GM19452 (cell line): Measurements from ENCODE around the gene PDK3.

Experiments
- ATAC-seq: cut with Tn5 transposase; IDR thresholded peaks from one replicate; pipeline ENCODE4 v1.9.1; 2021; ENCODE audit not compliant: unreplicated experiment

Gene PDK3

GRCh38 chrX:24480400-24480865 lies 15.3 kb downstream of the PDK3 start:
- ATAC-seq, result peak; percentile 35

GRCh38 chrX:24482823-24483415 lies 17.8 kb downstream of the PDK3 start:
- no peak for ATAC-seq

- no peak for ATAC-seq
Observed at GRCh38 chrX:24483596-24483995, 18.5 kb downstream of the PDK3 start.

- ATAC-seq, result no peak
Observed at GRCh38 chrX:24485323-24485722, 20.2 kb downstream of the PDK3 start.

- ATAC-seq, result no peak
Observed at GRCh38 chrX:24485976-24486680, 21.0 kb downstream of the PDK3 start.

- no peak for ATAC-seq
Observed at GRCh38 chrX:24487571-24487970, 22.5 kb downstream of the PDK3 start.

GRCh38 chrX:24491741-24492140 lies 26.7 kb downstream of the PDK3 start:
- no peak for ATAC-seq

- no peak for ATAC-seq
Observed at GRCh38 chrX:24493740-24494581, 28.9 kb downstream of the PDK3 start.

GRCh38 chrX:24494647-24495075 lies 29.6 kb downstream of the PDK3 start:
- ATAC-seq, result no peak

GRCh38 chrX:24495700-24496099 lies 30.6 kb downstream of the PDK3 start:
- ATAC-seq, result no peak

GRCh38 chrX:24498181-24498580 lies 33.1 kb downstream of the PDK3 start:
- ATAC-seq, result no peak

GRCh38 chrX:24498975-24499374 lies 33.9 kb downstream of the PDK3 start:
- no peak for ATAC-seq

GRCh38 chrX:24506082-24506481 lies 41.0 kb downstream of the PDK3 start:
- no peak for ATAC-seq

GRCh38 chrX:24508375-24508774 lies 43.3 kb downstream of the PDK3 start:
- no peak for ATAC-seq

- ATAC-seq, result peak; percentile 96
Observed at GRCh38 chrX:24513416-24513815, 48.3 kb downstream of the PDK3 start.

- no peak for ATAC-seq
Observed at GRCh38 chrX:24515447-24515846, 50.4 kb downstream of the PDK3 start.

- no peak for ATAC-seq
Observed at GRCh38 chrX:24520472-24520871, 55.4 kb downstream of the PDK3 start.

GRCh38 chrX:24525455-24525854 lies 60.4 kb downstream of the PDK3 start:
- ATAC-seq, result no peak

- ATAC-seq, result no peak
Observed at GRCh38 chrX:24526616-24527015, 61.5 kb downstream of the PDK3 start.

- no peak for ATAC-seq
Observed at GRCh38 chrX:24528605-24529004, 63.5 kb downstream of the PDK3 start.

- ATAC-seq, result no peak
Observed at GRCh38 chrX:24536551-24536950, 71.5 kb downstream of the PDK3 start.

- ATAC-seq, result no peak
Observed at GRCh38 chrX:24542756-24543155, 77.7 kb downstream of the PDK3 start.
